Hematopoietic multipotent progenitor cell (in vitro differentiated cells): ENCODE data around the gene STARD8. TPM values are rescaled to one million over a fixed set of nuclear protein-coding genes. Genes with fewer than 3 reads are reported as not detected.

Experiments
- DNase-seq, 3 donors: peaks; one replicate each; pipeline ENCODE4 v3.0.0-alpha.2; 2011 to 2015; ENCODE audit warnings: low read depth in 2 of 3, low spot score in 2 of 3
- total RNA-seq: library from RNA; depleted of rRNA; stranded (reverse); fragments of >200 nt; gene quantifications from one replicate; pipeline ENCODE4 v1.2.3, GENCODE V29; 2012

STARD8 gene
- total RNA-seq, 1 donor, result 8.9 TPM

DNA sequence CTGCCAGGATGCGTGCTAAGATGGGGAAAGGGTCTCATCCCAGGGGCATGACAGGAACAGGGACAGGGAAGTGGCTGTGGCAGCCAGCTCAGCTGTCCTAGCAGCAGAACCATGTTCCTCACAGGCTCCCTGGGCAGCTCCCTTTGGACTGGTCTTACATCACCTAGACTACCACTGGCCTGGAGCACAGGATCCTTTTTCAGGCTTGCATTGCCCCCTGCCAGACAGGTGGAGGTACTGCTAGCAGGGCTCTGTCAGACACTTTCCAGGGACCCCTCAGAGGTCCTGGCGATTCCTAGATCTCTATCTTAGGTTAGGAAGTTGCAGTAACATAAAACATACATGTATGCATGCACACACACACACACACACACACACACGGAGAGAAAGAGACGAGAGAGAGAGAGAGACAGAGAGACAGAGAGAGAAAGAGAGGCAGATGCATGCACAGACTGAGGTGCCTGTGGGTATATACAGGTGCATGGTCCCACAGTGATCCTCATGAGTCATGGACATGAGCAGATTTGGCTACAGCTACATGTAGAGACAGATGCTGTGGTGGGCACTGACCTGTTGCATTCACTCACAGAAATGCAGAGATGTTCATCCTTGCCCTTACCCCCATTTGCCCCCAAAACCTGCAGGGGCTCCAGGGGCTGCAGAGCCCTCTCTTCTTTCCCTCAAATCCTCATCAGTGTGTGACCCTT lies 63.6 kb downstream of the STARD8 start:
- DNase-seq, result peak in 1 of 3 donors; percentile 41

DNA sequence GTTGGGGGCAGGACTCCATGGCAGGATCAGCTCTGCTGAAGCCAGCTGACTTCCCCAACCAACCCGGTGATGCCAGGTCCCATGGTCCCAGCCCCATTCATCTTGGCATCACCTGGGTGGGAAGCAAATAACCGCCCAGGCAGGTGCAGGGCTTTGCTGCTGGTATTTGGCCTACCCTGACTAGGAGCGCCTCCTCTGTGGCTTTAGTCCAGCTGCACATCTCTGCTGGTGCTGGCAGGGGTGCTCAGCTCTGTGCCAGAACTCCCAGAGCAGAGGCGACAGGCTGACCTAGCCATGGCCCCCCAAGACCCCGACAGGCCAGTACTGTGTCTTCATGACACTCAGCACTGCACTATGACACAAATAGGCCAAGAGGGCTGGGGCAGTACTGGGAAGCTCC lies 64.4 kb downstream of the STARD8 start:
- DNase-seq, result no peak

DNA sequence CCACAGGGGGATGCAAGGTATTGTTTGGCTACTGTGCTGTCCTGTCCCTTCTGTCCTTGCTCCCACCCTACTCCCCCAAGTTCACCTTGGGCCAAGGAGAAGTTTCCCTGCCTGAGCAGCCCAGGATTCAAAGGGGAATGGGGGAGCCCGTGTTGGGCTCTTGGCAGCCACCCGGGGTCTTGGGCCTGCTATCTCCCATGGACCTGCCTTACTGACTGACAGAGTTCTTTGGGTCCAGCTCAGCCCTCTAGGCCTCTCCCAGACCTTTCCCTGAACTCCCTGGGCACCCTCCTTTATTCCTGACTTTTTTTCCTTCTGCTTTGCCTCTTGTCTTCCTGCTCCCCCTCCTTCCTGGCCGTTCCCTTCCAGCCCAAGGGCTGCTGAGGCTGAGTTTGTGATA lies 67.4 kb downstream of the STARD8 start:
- no peak for DNase-seq

DNA sequence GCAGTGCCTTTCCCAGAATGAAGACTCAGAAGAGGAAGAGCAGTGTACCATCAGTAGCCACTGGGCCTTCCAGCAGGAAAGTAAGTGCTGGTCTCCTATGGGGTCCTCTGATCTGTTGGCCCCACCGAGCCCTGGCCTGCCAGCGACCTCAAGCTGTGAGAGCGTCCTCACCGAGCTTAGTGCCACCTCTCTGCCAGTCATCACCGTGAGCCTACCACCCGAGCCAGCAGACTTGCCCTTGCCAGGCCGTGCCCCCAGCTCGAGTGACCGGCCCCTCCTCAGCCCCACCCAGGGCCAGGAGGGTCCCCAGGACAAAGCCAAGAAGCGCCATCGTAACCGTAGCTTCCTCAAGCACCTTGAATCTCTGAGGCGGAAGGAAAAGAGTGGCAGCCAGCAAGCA lies 69.7 kb downstream of the STARD8 start:
- no peak for DNase-seq

DNA sequence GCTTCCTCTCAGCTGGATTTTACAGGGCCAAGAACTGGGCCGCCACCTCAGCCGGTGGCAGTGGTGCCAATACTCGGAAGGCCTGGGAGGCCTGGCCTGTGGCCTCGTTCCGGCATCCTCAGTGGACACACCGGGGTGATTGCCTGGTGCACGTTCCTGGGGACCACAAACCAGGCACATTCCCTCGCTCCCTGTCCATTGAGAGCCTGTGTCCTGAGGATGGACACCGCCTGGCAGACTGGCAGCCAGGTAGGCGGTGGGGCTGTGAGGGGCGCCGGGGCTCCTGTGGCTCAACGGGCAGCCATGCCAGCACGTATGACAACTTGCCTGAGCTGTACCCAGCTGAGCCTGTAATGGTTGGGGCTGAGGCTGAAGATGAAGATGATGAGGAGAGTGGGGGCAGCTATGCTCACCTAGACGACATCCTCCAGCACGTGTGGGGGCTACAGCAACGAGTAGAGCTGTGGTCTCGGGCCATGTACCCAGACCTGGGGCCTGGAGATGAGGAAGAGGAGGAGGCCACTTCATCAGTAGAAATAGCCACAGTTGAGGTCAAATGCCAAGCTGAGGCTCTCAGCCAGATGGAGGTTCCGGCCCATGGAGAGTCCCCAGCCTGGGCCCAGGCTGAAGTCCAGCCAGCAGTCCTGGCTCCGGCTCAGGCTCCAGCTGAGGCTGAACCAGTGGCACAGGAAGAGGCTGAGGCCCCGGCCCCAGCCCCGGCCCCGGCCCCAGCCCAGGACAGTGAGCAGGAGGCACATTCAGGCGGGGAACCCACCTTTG lies 70.4 kb downstream of the STARD8 start:
- no peak for DNase-seq

DNA sequence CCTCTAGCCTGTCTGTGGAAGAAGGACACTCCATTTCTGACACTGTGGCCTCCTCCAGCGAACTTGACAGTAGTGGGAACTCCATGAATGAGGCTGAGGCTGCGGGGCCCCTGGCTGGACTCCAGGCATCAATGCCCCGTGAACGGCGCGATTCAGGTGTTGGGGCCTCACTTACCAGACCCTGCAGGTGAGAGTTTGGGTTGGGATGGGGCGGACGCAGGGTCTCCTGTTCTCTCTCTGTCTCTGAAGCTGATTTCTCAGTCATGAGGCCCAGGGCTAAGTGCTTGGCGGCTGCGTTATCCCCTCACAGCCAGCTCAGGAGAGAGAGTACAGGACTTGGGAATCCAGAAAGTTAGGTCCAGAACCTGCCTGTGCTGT lies 71.0 kb downstream of the STARD8 start:
- no peak for DNase-seq

DNA sequence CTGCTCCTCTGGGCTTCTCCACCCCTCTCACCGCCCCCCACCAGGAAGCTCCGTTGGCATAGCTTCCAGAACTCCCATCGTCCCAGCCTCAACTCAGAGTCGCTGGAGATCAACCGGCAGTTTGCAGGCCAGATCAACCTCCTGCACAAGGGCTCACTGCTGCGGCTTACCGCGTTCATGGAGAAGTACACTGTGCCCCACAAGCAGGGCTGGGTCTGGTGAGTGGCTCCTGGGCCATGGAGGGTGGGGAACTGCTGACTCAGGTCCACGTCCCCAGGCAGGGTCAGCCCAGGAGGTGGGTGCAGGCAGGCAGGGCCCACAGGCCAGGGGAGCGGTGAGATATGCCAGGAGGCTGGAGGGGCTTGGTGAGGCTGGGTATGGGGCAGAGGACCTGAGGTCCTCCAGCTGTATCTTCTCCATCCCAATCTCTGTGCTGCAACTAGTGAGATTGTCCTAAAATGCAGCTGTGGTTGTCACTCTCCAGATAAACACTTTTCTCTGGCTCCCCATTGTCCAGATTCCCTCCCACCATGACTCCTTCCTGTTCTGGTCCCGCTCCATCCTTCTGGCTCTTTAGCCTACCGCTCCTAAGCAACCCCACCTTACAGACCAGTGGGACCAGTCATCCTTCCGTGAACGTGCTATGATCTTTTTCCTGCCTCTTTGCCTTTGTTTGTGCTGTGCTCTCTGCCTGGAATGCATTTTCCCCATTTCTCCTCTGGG lies 71.9 kb downstream of the STARD8 start:
- DNase-seq, result no peak

DNA sequence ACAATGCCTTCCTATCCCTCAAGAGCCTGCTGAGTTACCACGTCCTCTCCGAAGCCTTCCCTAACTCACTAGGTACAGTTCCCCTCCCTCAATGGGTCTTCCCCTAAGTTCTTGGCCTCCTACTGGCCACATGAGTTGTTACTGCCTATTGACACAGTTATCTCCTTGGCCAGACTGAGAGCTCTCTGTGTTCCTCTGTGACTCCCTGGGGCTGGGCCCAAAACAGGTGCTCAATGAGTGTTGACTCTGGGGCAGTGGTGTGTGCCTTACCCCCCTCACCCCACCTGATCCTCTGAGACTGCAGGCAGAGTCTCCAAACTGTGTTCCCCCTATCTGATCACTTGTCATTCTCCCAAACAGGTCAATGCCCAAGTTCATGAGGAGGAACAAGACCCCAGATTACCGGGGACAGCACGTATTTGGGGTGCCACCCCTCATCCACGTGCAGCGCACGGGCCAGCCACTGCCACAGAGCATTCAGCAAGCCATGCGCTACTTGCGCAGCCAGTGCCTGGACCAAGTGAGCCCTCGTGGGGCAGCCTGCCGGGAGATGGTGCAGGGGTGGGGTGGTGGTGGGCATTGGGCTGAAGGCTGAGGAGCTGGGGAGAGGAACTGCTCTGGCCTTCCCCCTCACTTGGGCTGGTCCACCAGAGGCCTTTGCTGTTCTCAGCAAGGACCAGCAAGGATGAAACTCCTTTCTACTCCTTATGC lies 72.6 kb downstream of the STARD8 start:
- DNase-seq, result no peak

DNA sequence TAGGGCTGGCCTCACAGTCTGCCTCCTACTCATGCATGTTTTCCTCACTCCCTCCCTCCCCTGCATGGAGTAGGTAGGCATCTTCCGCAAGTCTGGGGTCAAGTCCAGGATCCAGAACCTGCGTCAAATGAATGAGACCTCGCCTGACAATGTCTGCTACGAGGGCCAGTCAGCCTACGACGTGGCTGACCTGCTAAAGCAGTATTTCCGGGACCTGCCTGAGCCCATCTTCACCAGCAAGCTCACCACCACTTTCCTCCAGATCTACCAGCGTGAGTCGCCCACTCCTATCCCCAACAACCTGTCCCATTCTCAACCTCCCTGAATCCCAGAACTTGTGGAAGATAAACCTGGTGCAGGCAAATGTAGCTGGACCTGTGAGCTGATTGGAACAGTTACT lies 73.4 kb downstream of the STARD8 start:
- DNase-seq, result no peak

DNA sequence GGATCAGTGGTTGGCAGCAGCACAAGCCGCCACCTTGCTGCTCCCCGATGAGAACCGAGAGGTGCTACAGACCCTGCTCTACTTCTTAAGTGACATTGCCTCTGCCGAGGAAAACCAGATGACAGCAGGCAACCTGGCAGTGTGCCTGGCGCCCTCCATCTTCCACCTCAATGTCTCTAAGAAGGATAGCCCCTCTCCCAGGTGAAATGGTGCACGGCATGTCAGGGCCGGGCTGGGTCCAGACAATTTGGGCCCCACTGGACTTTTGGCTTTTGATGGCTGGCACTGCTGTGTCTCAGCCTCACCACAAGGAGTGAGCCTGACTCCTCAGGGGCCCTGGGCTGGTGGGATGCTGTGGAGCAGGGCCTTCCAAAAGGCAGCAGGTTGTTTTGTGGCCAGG lies 74.1 kb downstream of the STARD8 start:
- DNase-seq, result no peak

DNA sequence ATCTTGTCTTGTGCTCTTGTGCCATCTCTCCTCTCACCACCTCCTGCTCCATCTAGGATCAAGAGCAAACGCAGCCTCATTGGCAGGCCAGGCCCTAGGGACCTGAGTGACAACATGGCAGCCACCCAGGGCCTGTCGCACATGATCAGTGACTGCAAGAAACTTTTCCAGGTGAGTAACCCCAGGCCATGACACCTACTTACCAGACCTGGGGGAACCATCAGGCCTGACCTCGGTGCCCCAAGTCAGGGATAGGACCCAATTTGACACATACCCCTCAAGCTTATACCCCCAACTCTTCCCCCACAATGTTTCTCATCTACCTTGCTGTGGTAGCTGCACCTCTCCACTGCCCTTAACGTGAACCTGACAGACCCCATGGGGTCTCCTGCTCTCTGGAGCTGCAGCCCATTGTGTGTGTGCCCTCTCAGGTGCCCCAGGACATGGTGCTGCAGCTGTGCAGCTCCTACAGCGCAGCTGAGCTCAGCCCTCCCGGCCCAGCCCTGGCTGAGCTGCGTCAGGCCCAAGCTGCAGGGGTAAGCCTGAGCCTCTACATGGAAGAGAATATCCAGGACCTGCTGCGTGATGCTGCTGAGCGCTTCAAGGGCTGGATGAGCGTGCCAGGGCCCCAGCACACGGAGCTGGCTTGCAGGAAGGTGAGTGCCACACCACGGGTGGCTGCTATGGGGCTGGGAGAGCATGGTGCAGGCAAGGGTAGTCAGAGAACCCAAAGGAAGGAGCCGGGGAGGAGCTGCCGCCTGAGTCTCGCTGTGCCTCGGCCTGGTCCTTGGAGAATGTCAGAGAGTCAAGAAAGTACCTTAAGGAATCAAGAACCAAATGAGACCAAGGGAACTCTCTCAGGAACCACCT lies 74.8 kb downstream of the STARD8 start:
- no peak for DNase-seq

DNA sequence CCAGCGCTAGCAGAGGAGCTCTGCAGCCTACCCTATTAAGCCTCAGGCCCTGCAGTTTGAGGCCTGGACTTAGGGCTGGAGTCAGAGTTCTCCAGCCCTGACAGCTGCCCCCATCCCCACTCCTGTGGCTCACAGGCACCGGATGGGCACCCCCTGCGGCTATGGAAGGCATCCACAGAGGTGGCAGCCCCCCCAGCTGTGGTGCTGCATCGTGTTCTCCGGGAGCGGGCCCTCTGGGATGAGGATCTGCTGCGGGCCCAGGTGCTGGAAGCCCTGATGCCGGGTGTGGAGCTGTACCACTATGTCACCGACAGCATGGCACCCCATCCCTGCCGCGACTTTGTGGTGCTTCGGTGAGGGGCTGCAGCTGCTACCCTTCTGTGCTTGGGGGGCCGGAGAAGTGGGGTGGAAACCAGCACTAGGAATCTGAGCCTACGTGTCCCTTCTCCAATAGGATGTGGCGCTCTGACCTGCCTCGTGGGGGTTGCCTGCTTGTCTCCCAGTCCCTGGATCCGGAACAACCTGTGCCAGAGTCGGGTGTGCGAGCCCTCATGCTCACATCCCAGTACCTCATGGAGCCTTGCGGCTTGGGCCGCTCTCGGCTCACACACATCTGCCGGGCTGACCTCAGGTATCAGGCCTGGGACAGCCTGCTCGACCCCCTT lies 76.2 kb downstream of the STARD8 start:
- no peak for DNase-seq

DNA sequence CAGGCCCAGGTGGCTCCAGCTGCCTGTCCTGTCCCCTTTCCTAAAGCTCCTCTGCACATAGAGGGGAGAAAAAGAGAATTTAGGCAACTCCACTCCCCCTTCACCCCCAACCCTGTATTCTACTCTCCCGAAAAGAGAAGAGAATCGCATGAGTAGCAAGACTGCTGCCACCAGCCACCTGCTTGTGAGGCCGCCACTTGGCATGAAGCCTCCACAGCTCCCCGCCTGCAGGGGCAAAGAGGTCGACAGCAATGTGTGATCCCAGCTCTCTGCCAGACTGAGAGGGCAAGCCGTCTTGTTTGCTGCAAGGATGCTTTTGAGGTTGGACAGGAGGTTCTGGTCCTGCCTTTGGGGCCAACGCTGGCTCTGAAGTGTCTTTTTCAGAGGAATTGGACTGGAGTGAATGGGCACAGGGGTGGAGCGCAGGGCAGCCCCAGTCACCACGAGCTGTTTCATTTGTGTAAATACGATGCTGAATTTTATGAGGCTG lies 77.1 kb downstream of the STARD8 start:
- no peak for DNase-seq

DNA sequence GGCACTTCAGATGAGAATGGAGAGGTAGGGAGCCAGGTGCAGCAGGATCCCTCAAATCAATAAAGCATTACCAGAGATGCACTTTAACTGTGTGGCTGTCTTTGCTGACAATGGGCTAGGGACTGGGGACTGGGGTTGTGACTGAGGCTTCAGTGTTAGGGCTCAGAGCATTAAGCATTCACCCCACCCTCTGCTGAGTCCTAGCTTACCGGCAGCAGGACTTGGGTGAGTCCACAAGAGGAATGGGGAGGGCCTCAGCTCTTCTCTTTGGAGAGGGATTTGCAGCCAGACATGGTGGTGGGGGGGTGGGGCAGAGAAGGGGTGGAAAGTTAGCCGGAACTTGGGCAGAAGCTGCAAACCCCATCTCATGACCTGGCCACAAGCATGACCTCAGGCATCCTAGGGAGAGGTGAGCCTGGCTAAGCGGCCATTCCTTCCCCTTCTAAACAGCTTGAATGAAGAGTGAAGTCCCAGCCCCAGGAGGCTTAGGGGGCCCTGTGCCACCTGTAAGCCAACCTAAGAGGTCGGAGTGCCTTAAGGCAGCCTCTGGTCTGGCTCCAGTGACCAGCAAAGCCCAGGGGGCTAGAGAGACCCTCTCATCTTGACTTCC lies 78.4 kb downstream of the STARD8 start:
- no peak for DNase-seq

DNA sequence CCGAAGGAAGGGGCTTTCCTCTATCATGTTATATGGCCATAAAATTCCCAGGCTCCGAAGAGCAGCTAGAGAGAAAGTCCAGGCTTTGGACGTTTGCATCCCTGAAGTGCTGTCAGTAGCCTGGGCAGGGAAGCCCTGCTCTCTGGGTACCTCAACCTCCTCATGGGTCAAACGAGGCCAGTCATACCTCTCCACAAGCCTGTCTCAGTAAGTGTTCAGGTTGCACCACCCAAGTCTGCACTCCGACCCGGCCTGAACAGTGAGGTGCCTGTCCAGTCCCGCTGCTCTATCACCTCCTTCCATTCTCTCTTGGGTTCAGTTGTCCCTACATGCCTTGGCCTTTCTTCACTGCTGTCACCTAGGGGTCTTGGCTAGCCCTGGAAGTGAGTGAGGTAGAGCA lies 78.9 kb downstream of the STARD8 start:
- no peak for DNase-seq

DNA sequence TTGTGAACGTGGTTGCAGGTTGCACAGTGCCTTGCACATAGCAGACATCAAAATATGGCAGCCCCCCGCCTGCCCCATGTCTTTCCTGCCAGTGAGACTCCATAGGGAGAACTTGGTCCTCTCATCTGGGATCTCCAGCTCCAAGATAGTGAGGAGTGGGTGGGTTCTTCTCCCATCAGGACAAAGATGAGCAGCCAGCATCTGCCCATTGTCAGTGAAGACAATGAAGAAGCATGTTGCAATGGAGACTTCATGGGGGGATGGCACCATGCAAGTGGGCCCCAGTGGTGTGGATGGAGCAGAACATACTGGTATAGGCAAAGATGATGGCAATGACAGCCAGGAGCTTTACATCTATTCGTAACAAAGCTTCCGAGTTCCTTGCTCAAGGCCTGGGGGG lies 80.2 kb downstream of the STARD8 start:
- DNase-seq, result no peak

DNA sequence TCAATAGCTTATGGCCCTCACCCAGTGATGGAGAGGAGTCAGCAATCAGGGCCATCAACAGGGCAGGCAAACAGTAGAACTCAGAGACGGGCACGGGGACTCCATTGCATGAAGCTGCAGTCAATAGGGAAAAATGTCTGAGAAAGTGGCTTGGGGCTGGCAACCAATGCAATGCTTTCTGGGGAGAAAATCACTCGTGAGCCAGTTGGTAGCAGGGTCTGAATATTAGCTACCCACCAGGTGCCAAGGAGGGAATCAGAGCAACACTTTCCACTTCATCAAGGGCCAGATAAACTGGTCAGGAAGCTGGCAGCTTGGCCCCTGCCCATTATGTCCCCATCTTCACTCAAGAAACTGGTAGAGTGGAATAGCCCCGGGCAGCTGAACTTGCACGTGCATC lies 80.7 kb downstream of the STARD8 start:
- no peak for DNase-seq

DNA sequence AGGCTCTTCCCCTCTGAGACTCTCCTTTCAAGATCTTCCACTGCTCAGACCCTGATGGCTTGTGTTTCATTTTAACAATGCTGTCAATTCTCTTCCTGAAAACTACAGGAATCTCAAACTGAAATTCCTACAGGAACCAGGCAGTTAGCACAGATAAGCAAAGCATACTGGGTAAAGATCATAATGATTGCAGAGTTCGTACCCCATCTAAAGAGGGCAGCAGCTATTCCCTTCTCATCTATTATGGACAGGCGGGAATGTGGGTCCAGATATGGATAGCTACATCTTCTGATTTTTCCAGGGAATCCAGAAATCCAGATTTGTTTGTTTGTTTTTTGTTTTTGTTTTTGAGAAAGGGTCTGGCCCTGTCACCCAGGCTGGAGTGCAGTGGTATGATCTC lies 83.8 kb downstream of the STARD8 start:
- no peak for DNase-seq

DNA sequence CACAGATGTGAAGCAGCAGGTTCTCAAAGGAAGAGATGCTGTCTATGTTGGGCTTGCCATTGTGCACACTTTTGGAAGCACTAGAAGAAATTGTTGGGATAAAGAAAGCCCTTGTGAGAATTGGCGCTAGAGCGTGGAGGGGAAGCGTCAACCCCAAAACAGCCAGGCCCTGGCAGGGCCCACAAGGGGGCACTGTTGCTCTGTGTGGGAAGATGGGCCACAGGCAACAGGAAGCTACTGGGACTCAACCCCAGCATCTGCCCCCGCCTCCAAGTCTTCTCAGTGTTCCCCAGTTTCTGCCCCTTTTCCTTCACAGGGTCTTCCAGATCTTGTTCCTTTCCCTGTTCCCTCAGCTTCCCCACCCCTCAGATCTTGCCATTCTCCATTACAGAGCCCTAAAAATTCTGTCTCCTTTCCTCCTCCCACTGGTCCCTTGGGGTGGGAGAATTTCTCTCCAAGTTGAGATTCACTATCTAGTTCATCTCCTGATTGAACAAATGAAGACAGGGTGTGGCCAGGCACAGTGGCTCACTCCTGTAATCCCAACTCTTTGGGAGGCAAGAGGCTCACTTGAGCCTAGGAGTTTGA lies 85.5 kb downstream of the STARD8 start:
- peak; percentile 4 to 70 (median 40) for DNase-seq
